Cardiac muscle cell (in vitro differentiated cells and primary cell): ENCODE measurements around the gene ACBD5. TPM values are rescaled to one million over a fixed set of nuclear protein-coding genes. Genes with fewer than 3 reads are reported as not detected.

Source experiments
- DNase-seq, 2 donors: peaks; one replicate each; pipeline versions ENCODE4 v3.0.0 to v3.0.0-alpha.2; 2010 to 2017; ENCODE audit warnings: low read depth in 1 of 2, low spot score in 1 of 2
- H3K27ac ChIP-seq: fragments of 200-600 bp; sonication (generic); 2 replicates; pipeline ENCODE4 v1.5.1; 2016
- H3K27me3 ChIP-seq: fragments of 200-600 bp; sonication (generic); 2 replicates; pipeline ENCODE4 v1.6.0; 2016; ENCODE audit warnings: control low read depth
- H3K36me3 ChIP-seq: fragments of 200-600 bp; sonication (generic); 2 replicates; pipeline ENCODE4 v1.5.1; 2016; ENCODE audit warnings: control low read depth
- H3K4me1 ChIP-seq: fragments of 200-600 bp; sonication (generic); 2 replicates; pipeline ENCODE4 v1.8.1; 2017; ENCODE audit warnings: low read depth, mild to moderate bottlenecking, mixed run types
- H3K4me3 ChIP-seq: fragments of 200-600 bp; sonication (generic); 2 replicates; pipeline ENCODE4 v1.5.1; 2016; ENCODE audit warnings: mild to moderate bottlenecking
- H3K9me3 ChIP-seq: fragments of 200-600 bp; sonication (generic); 2 replicates; pipeline ENCODE4 v1.5.1; 2017; ENCODE audit warnings: low read depth, mild to moderate bottlenecking, control low read depth
- polyA plus RNA-seq: library from polyadenylated mRNA; unstranded; fragments of >200 nt; fragmentation: Nextera tagmentation; extraction: Ambion mirVana; gene quantifications from 2 replicates; pipeline ENCODE4 v1.2.1, GENCODE V29; 2016
- total RNA-seq: library from RNA; depleted of rRNA; stranded (reverse); fragments of >200 nt; gene quantifications from 2 replicates; pipeline ENCODE4 v1.2.3, GENCODE V29; 2016
- TF ChIP-seq, protein P1 (sequence below): IDR thresholded peaks from 2 replicates; pipeline ENCODE4 v1.5.1; 2012; ENCODE audit warnings: low read depth, mild to moderate bottlenecking, low read length

Gene ACBD5
- total and polyA plus RNA-seq, 2 experiments from 2014 or later, result 17.8 to 27.0 TPM

- Histone ChIP-seq H3K4me1 (peaks cover 4% of the 10 kb centered on the region), H3K9me3 (no peaks in the 10 kb centered on the region), H3K36me3 (no peaks in the 10 kb centered on the region), H3K4me3 (no peak overlapping the region), H3K27me3 (no peaks in the 10 kb centered on the region), H3K27ac (no peak overlapping the region)
- TF ChIP-seq, protein P1, sequence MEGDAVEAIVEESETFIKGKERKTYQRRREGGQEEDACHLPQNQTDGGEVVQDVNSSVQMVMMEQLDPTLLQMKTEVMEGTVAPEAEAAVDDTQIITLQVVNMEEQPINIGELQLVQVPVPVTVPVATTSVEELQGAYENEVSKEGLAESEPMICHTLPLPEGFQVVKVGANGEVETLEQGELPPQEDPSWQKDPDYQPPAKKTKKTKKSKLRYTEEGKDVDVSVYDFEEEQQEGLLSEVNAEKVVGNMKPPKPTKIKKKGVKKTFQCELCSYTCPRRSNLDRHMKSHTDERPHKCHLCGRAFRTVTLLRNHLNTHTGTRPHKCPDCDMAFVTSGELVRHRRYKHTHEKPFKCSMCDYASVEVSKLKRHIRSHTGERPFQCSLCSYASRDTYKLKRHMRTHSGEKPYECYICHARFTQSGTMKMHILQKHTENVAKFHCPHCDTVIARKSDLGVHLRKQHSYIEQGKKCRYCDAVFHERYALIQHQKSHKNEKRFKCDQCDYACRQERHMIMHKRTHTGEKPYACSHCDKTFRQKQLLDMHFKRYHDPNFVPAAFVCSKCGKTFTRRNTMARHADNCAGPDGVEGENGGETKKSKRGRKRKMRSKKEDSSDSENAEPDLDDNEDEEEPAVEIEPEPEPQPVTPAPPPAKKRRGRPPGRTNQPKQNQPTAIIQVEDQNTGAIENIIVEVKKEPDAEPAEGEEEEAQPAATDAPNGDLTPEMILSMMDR, result no peak
- no peak for DNase-seq
Observed at GRCh38 chr10:27248215-27248614, 7.6 kb upstream of the ACBD5 start.

DNA sequence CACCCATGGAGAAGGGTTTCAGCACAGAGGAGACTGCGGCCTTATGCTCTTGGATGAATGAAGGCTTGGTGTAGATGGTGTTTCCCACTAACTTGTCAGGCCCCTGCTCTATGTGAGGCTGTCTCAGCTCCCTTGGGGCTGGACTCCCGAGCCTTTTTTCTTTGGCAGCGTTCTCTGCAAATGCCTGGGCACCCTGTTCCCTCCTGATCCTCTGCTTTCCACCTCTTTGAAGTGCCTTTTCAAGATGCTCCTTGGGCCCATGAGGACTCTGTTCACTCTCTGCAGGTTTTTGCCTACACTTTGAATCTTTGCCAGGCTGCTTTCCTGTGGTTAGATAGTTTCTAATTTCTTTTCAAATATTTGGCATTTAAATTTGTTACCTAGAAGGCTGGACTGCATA is 6.8 kb upstream of the ACBD5 start:
- H3K4me3 ChIP-seq, result no peak overlapping the region
- DNase-seq, result no peak
- no peaks in the 10 kb centered on the region for H3K36me3 ChIP-seq
- H3K4me1 ChIP-seq, result peaks cover 4% of the 10 kb centered on the region
- no peaks in the 10 kb centered on the region for H3K27me3 ChIP-seq
- TF ChIP-seq, protein P1, result no peak
- no peak overlapping the region for H3K27ac ChIP-seq
- no peaks in the 10 kb centered on the region for H3K9me3 ChIP-seq

DNA sequence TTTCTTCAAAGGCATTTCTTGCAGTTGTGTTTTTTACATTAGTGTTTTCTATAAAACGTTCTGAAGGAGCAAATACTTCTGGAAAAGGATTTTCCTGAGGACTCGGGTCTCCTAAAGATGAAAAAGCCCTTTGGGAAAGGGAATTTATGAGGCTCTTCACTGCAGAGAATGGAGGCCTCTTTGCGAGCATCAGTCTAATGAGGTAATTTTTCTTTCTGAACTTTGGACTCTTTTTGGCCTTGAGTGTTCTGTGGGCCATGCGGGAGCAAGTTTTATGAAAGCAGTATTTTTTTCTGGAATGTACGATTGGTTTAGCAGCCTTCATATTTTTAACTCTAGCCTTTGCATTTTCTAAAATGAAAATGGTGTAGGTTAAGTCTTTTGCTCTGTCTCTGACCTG is 6.4 kb upstream of the ACBD5 start:
- peaks cover 4% of the 10 kb centered on the region for H3K4me1 ChIP-seq
- no peaks in the 10 kb centered on the region for H3K27me3 ChIP-seq
- H3K36me3 ChIP-seq, result no peaks in the 10 kb centered on the region
- H3K4me3 ChIP-seq, result no peak overlapping the region
- no peak overlapping the region for H3K27ac ChIP-seq
- no peaks in the 10 kb centered on the region for H3K9me3 ChIP-seq
- DNase-seq, result no peak
- TF ChIP-seq, protein P1, result no peak

DNA sequence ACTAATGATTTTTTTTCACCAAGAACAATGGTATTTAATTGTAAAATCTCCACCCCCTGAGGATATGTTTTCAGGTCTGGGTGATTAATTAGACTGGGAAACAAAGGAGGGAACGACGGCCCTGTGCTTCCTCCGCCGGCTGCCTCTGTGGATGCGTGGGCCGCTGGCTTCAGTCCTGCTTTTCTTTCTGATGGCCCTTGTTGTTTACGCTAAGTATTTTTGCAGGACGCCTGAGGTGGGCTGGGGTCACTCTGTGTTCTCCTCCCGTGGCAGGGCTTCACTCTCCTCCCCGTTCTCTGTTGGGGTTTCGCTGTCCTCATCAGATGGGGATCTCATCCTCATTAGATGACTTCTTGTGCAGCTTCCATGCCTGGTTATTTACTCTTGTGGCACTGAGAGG is 5.2 kb upstream of the ACBD5 start:
- Histone ChIP-seq H3K27ac (no peak overlapping the region), H3K27me3 (no peaks in the 10 kb centered on the region), H3K4me3 (no peak overlapping the region), H3K4me1 (peaks cover 4% of the 10 kb centered on the region), H3K9me3 (no peaks in the 10 kb centered on the region), H3K36me3 (no peaks in the 10 kb centered on the region)
- no peak for DNase-seq
- TF ChIP-seq, protein P1, result no peak

GRCh38 chr10:27244976-27245375 is 4.4 kb upstream of the ACBD5 start:
- DNase-seq, result no peak
- Histone ChIP-seq H3K36me3 (no peaks in the 10 kb centered on the region), H3K9me3 (no peaks in the 10 kb centered on the region), H3K4me1 (peaks cover 4% of the 10 kb centered on the region), H3K27ac (no peak overlapping the region), H3K27me3 (no peaks in the 10 kb centered on the region), H3K4me3 (no peak overlapping the region)
- TF ChIP-seq, protein P1, result no peak
